KMS-11 (cell line): ENCODE measurements around the gene KRTAP10-3.

Experiments used
- H2AFZ ChIP-seq: fragments of 200-600 bp; sonication (generic); 2 replicates; pipeline ENCODE4 v1.6.1; 2016; ENCODE audit warnings: antibody characterized with exemption, mixed run types, low read depth
- H3K27ac ChIP-seq: fragments of 200-600 bp; sonication (generic); 2 replicates; pipeline ENCODE4 v1.6.1; 2016; ENCODE audit warnings: mild to moderate bottlenecking, mixed run types
- H3K27me3 ChIP-seq: fragments of 200-600 bp; sonication (generic); 2 replicates; pipeline ENCODE4 v1.6.1; 2017; ENCODE audit warnings: mild to moderate bottlenecking, low read depth, mixed run types, moderate library complexity; ENCODE audit not compliant: insufficient read depth
- H3K36me3 ChIP-seq: fragments of 200-600 bp; sonication (generic); 2 replicates; pipeline ENCODE4 v1.6.1; 2017; ENCODE audit warnings: mild to moderate bottlenecking, mixed run types; ENCODE audit not compliant: insufficient read depth
- H3K4me1 ChIP-seq: fragments of 200-600 bp; sonication (generic); 2 replicates; pipeline ENCODE4 v1.6.1; 2016; ENCODE audit warnings: mild to moderate bottlenecking, low read depth, mixed run types; ENCODE audit not compliant: poor library complexity, severe bottlenecking
- H3K4me2 ChIP-seq: fragments of 200-600 bp; sonication (generic); 2 replicates; pipeline ENCODE4 v1.7.0; 2016; ENCODE audit warnings: mild to moderate bottlenecking, mixed run types
- H3K4me3 ChIP-seq: fragments of 200-600 bp; sonication (generic); IDR thresholded peaks from 2 replicates; pipeline ENCODE4 v1.6.1; 2017; ENCODE audit warnings: low read depth, low read length, mixed read lengths; ENCODE audit not compliant: insufficient read depth
- H3K79me2 ChIP-seq: fragments of 200-600 bp; sonication (generic); 2 replicates; pipeline ENCODE4 v1.6.1; 2016; ENCODE audit warnings: low read depth, mixed run types; ENCODE audit not compliant: insufficient read depth
- H3K9ac ChIP-seq: fragments of 200-600 bp; sonication (generic); 2 replicates; pipeline ENCODE4 v1.6.1; 2016; ENCODE audit warnings: mild to moderate bottlenecking, mixed run types
- H4K20me1 ChIP-seq: fragments of 200-600 bp; sonication (generic); 2 replicates; pipeline ENCODE4 v1.6.1; 2016; ENCODE audit warnings: mild to moderate bottlenecking, mixed run types; ENCODE audit not compliant: insufficient read depth
- TF ChIP-seq, protein P1 (sequence below): fragments of 200-600 bp; sonication (generic); conservative IDR thresholded peaks from 2 replicates; pipeline ENCODE4 v1.6.1; 2017; ENCODE audit warnings: low read depth, mild to moderate bottlenecking, antibody characterized with exemption, low read length, moderate library complexity, mixed read lengths

Gene KRTAP10-3

GRCh38 chr21:44579056-44579832, 20.6 kb upstream of the KRTAP10-3 start:
- Histone ChIP-seq H3K27ac (no peak overlapping the region), H3K36me3 (no peaks in the 10 kb centered on the region), H3K79me2 (no peaks in the 10 kb centered on the region), H3K4me2 (no peak overlapping the region), H3K27me3 (peaks cover 50% of the 10 kb centered on the region; the same call in 1 of the 2 replicates), H3K4me3 (no peak overlapping the region), H2AFZ (no peak overlapping the region), H3K9ac (no peak overlapping the region), H4K20me1 (no peaks in the 10 kb centered on the region), H3K4me1 (no peaks in the 10 kb centered on the region)
- TF ChIP-seq, protein P1, sequence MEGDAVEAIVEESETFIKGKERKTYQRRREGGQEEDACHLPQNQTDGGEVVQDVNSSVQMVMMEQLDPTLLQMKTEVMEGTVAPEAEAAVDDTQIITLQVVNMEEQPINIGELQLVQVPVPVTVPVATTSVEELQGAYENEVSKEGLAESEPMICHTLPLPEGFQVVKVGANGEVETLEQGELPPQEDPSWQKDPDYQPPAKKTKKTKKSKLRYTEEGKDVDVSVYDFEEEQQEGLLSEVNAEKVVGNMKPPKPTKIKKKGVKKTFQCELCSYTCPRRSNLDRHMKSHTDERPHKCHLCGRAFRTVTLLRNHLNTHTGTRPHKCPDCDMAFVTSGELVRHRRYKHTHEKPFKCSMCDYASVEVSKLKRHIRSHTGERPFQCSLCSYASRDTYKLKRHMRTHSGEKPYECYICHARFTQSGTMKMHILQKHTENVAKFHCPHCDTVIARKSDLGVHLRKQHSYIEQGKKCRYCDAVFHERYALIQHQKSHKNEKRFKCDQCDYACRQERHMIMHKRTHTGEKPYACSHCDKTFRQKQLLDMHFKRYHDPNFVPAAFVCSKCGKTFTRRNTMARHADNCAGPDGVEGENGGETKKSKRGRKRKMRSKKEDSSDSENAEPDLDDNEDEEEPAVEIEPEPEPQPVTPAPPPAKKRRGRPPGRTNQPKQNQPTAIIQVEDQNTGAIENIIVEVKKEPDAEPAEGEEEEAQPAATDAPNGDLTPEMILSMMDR, result no peak

GRCh38 chr21:44578371-44579055, 19.9 kb upstream of the KRTAP10-3 start:
- H3K36me3 ChIP-seq, result no peaks in the 10 kb centered on the region
- no peaks in the 10 kb centered on the region for H4K20me1 ChIP-seq
- no peaks in the 10 kb centered on the region for H3K79me2 ChIP-seq
- no peak overlapping the region for H3K9ac ChIP-seq
- H3K4me2 ChIP-seq, result no peak overlapping the region
- TF ChIP-seq, protein P1, result no peak
- H3K27me3 ChIP-seq, result peaks cover 46% of the 10 kb centered on the region; the same call in 1 of the 2 replicates
- no peak overlapping the region for H2AFZ ChIP-seq
- H3K4me3 ChIP-seq, result no peak overlapping the region
- H3K27ac ChIP-seq, result no peak overlapping the region
- no peaks in the 10 kb centered on the region for H3K4me1 ChIP-seq

DNA sequence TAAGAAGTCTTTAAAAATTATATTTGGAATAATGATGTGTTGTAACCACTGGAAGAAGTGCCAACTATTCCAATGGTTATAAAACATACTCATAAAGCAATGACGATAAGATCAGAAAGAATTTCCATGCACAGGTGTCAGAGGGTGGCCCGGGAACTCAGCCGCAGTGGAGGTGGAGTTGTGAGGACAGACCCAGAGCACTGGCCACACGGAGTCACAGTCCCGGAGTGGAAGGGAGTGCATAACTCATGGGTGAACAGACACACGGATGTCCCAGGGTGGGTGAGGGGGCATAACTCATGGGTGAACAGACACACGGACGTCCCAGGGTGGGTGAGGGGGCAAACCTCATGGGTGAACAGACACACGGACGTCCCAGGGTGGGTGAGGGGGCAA, 17.4 kb upstream of the KRTAP10-3 start:
- Histone ChIP-seq H3K79me2 (no peaks in the 10 kb centered on the region), H3K36me3 (no peaks in the 10 kb centered on the region), H3K4me2 (no peak overlapping the region), H3K4me1 (no peaks in the 10 kb centered on the region), H3K4me3 (no peak overlapping the region), H3K27ac (no peak overlapping the region), H3K9ac (no peak overlapping the region), H2AFZ (no peak overlapping the region), H4K20me1 (no peaks in the 10 kb centered on the region), H3K27me3 (peaks cover 50% of the 10 kb centered on the region)
- TF ChIP-seq, protein P1, result no peak

DNA sequence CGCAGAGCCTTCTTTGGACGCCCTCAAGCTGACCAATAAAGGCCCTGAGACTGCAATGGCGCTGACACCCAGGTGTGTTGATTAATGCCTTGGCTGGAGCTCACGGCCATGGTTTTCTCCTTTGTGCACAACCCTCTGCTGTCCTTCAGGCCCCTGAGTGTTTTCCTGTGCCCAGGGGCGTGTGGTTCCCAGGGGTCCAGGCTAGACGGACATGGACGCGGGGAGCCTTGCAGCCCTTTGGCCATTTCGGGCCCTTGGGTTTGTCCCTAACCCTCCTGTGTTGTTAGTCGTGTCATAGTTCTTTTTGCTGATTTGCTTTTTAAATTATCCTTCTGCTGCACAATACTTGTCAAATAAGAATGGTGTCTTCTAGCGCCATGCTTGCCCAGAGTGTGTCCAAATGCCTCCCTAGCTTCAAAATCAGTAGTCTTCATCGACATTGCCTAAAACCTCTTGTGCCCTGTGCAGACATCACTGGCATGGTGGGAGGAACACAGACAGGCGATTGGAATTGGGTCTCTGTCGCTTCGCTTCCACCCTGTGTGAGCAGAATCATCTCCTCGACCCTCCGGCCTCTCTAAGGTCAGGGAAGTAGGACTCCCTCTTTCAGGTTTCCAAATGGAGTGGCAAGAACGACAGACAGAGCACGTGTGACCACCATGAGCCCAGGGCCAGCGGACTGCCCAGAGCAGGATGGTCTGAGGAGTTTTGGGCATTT, 16.9 kb upstream of the KRTAP10-3 start:
- Histone ChIP-seq H2AFZ (no peak overlapping the region), H3K36me3 (no peaks in the 10 kb centered on the region), H3K9ac (no peak overlapping the region), H3K4me2 (no peak overlapping the region), H4K20me1 (no peaks in the 10 kb centered on the region), H3K27ac (no peak overlapping the region), H3K4me1 (no peaks in the 10 kb centered on the region), H3K79me2 (no peaks in the 10 kb centered on the region), H3K27me3 (peaks cover 50% of the 10 kb centered on the region), H3K4me3 (no peak overlapping the region)
- TF ChIP-seq, protein P1, result no peak
